Endothelial cell of umbilical vein (primary cell): Measurements from ENCODE around the gene RPA1.

Source experiments
- CTCF ChIP-seq, 2 donors: IDR thresholded peaks; 1 replicate in 1 of 2; 2 replicates in 1 of 2; pipeline ENCODE4 v1.5.1; 2011; ENCODE audit warnings: low read length in 2 of 2, mild to moderate bottlenecking in 2 of 2, moderate library complexity in 2 of 2, control low read depth in 1 of 2, inconsistent platforms in 1 of 2, low read depth in 1 of 2; ENCODE audit not compliant: insufficient read depth in 1 of 2; ENCODE audit errors: extremely low read depth in 1 of 2
- EZH2 ChIP-seq: IDR thresholded peaks from 2 replicates; pipeline ENCODE4 v1.6.1; 2012; ENCODE audit warnings: borderline replicate concordance, low read depth, mild to moderate bottlenecking, moderate library complexity, low read length, inconsistent platforms; ENCODE audit not compliant: severe bottlenecking
- POLR2A ChIP-seq: IDR thresholded peaks from 2 replicates; pipeline ENCODE4 v1.6.1; 2012; ENCODE audit warnings: low read depth, mild to moderate bottlenecking, control low read depth, low read length
- POLR2AphosphoS5 ChIP-seq: IDR thresholded peaks from 2 replicates; pipeline ENCODE4 v1.6.1; 2012; ENCODE audit warnings: low read depth, mild to moderate bottlenecking, control low read depth, low read length, moderate library complexity; ENCODE audit not compliant: insufficient read depth

- no peak for TF ChIP-seq POLR2AphosphoS5
- TF ChIP-seq CTCF (IDR thresholded peaks at IDR 0.05; ENCODE audit: extremely low read depth in 1 of 2, insufficient read depth in 1 of 2, low read depth in 1 of 2, low read length in 2 of 2) = no peak
- TF ChIP-seq POLR2A = no peak
- no peak for TF ChIP-seq EZH2
These were observed 21.9 kb upstream of the RPA1 start for GRCh38 chr17:1807890-1808289.
